Right lobe of liver (tissue), 5 donors: Measurements from ENCODE around the gene TMEM214. TPM values are rescaled to one million over a fixed set of nuclear protein-coding genes. Genes with fewer than 3 reads are reported as not detected.

Experiments
- total RNA-seq, 6 experiments: library from RNA; depleted of rRNA in 2 of 6; stranded (reverse); fragments of >200 nt in 2 of 6; fragmentation: NEBNext Ultra II Directional in 3 of 6; extraction: Animal tissue kit (Norgen Biotek cat#: 25700) in 3 of 6; gene quantifications; one replicate each; pipeline versions ENCODE4 v1.1.0 to v1.2.4, GENCODE V29; 2016 to 2023
- donor health status: DM: no; HTN: no; CAD: no.
- donor health status: DM: no; HTN: no; CAD: no.
- donor health status: DM: no; HTN: yes; CAD: no.
- donor health status: DM: no; HTN: yes; CAD: no.

Gene TMEM214
- total RNA-seq, 6 experiments from 2014 or later = 29.1 to 62.7 (median 50.0) TPM

Other genes with a start within 250 kb of the TMEM214 start
- 1 to 10 TPM in 1 of 6 experiments, under 1 TPM in 4, not detected in 1; 0.18 to 1.3 (median 0.56) TPM for gene CENPA, start 246.9 kb upstream of the TMEM214 start, total RNA-seq
- not detected for gene DPYSL5, start 184.8 kb upstream of the TMEM214 start, total RNA-seq
- gene MAPRE3, start 62.3 kb upstream of the TMEM214 start, total RNA-seq = 10 to 100 TPM; 13.7 to 22.3 (median 17.3) TPM
- gene AGBL5, start 18.7 kb downstream of the TMEM214 start, total RNA-seq = 1 to 10 TPM; 3.9 to 7.4 (median 6.4) TPM
- 100 to 1,000 TPM; 144 to 182 (median 161) TPM for gene OST4, start 38.7 kb downstream of the TMEM214 start, total RNA-seq
- gene EMILIN1, start 45.6 kb downstream of the TMEM214 start, total RNA-seq = 10 to 100 TPM in 5 of 6 experiments, 1 to 10 TPM in 1; 7.2 to 26.1 (median 21.0) TPM
- 100 to 1,000 TPM; 101 to 283 (median 206) TPM for gene KHK, start 53.8 kb downstream of the TMEM214 start, total RNA-seq
- gene CGREF1, start 86.2 kb downstream of the TMEM214 start, total RNA-seq = 10 to 100 TPM in 2 of 6 experiments, 1 to 10 TPM in 4; 2.5 to 33.2 (median 7.7) TPM
- 1 to 10 TPM in 3 of 6 experiments, under 1 TPM in 3; 0.74 to 3.2 (median 1.1) TPM for gene ABHD1, start 90.8 kb downstream of the TMEM214 start, total RNA-seq
- gene PREB, start 101.7 kb downstream of the TMEM214 start, total RNA-seq = 100 to 1,000 TPM in 2 of 6 experiments, 10 to 100 TPM in 4; 27.1 to 102 (median 59.2) TPM
- gene PRR30, start 106.4 kb downstream of the TMEM214 start, total RNA-seq = not detected
- gene TCF23, start 116.0 kb downstream of the TMEM214 start, total RNA-seq = under 1 TPM in 1 of 6 experiments, not detected in 5; 0.04 TPM
- 10 to 100 TPM; 30.7 to 65.8 (median 35.9) TPM for gene ATRAID, start 179.1 kb downstream of the TMEM214 start, total RNA-seq
- 100 to 1,000 TPM in 3 of 6 experiments, 10 to 100 TPM in 3; 57.5 to 151 (median 90.3) TPM for gene SLC5A6, start 179.3 kb downstream of the TMEM214 start, total RNA-seq
- gene CAD, start 184.4 kb downstream of the TMEM214 start, total RNA-seq = 10 to 100 TPM; 12.3 to 24.0 (median 16.3) TPM
- gene SLC30A3, start 230.1 kb downstream of the TMEM214 start, total RNA-seq = not detected
- not detected for gene DNAJC5G, start 242.5 kb downstream of the TMEM214 start, total RNA-seq
- gene TRIM54, start 249.5 kb downstream of the TMEM214 start, total RNA-seq = under 1 TPM in 2 of 6 experiments, not detected in 4; 0.14 to 0.25 TPM